HUES6 (cell line): ENCODE results near the gene MROH7.

Experiments used
- H3K27ac ChIP-seq: 2 replicates; pipeline ENCODE4 v1.7.0; 2013; ENCODE audit warnings: low read depth, mild to moderate bottlenecking, low read length, inconsistent platforms
- H3K27me3 ChIP-seq: 2 replicates; pipeline ENCODE4 v1.6.1; 2013; ENCODE audit warnings: low read length; ENCODE audit not compliant: control insufficient read depth, insufficient read depth
- H3K36me3 ChIP-seq: 2 replicates; pipeline ENCODE4 v1.6.1; 2013; ENCODE audit warnings: low read length; ENCODE audit not compliant: control insufficient read depth, insufficient read depth
- H3K4me1 ChIP-seq: 2 replicates; pipeline ENCODE4 v1.6.1; 2013; ENCODE audit warnings: low read length; ENCODE audit not compliant: control insufficient read depth, insufficient read depth
- H3K4me3 ChIP-seq: 2 replicates; pipeline ENCODE4 v1.5.1; 2013; ENCODE audit warnings: low read depth, low read length
- H3K9ac ChIP-seq: one replicate; pipeline ENCODE4 v1.6.1; 2013; ENCODE audit warnings: mild to moderate bottlenecking, low read length
- H3K9me3 ChIP-seq: 2 replicates; pipeline ENCODE4 v1.6.1; 2013; ENCODE audit warnings: low read depth, low read length; ENCODE audit not compliant: control insufficient read depth, insufficient read depth

MROH7 gene

DNA sequence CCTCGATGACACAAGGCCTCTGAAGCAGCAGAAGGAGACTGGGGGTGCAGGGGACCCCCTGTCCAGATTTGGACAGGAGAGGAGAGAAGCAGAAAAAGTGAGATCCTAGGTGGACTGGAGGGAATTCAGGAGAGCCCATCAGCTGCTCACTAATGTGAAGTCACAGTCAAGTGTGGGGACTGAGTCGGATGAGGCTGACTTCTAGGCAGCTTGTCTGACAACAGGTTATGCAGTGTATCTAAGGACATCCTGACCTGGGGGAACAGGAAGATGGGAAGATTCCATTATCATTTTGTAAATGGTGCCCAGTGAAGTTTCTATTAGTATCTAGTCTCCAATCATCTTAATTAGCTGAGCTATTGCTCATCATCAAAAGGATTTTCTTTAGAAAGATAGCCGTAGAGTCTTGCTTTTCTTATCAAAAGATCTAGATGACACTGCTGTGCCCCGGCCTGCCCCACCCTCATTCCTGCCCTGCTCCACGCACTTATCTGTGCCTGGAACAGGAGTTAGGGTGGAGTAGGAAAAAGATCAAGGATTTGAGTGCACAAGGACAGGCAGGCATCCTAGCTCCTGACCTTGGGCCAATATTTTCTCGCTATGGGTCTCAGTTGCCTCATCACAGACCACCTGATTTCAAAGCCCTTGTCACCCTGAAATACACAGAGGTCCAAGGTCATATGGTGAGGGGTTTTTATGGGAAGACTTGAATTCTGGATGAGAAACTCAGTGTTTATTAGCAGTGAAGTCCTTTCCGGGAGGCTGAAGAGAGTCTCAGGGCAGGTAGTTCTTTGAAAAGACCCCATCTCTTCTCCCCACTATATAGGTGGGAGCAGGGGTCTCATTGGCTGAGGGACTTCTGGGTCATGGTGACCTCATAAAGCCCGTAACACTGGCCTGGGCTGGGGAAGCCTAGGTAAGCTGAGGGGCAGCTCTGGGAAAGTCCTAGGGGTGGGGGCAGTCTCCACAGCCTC, at the start of gene MROH7:
Gene MROH7, plus strand, starts transcription at position 924 of the 974 bp plus-strand sequence. CDS start 11,141 bp downstream, outside the sequence.
- no peaks in the 10 kb centered on the region for H3K36me3 ChIP-seq
- H3K9ac ChIP-seq = no peak within 1 kb of the TSS
- H3K4me1 ChIP-seq = no peaks in the 10 kb centered on the region
- peaks cover 17% of the 10 kb centered on the region for H3K9me3 ChIP-seq
- H3K4me3 ChIP-seq = no peak within 1 kb of the TSS
- no peaks in the 10 kb centered on the region for H3K27me3 ChIP-seq
- H3K27ac ChIP-seq = no peak within 1 kb of the TSS

GRCh38 chr1:54593571-54594160, 47.9 kb upstream of the MROH7 start:
- Histone ChIP-seq H3K9ac (no peak overlapping the region), H3K27me3 (no peaks in the 10 kb centered on the region), H3K36me3 (no peaks in the 10 kb centered on the region), H3K27ac (no peak overlapping the region), H3K4me3 (no peak overlapping the region), H3K4me1 (peaks cover 18% of the 10 kb centered on the region), H3K9me3 (no peaks in the 10 kb centered on the region)

DNA sequence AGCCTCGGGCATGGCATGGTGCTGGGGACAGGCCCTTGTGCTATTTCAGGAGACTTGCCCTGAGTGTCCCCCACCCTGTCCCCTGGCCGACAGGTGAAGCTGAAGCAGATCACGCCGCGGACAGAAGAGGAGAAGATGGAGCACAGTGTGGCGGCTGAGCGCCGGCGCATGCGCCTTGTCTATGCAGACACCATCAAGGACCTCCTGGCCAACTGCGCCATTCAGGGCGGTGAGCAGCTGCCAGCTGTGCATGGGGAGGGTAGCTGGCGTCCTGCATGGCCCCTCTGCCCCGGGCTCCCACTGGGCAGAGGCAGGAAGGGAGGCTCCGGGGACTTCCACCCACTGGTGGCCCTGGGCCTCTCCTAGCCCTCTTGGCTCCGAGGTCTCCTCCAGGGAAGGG, 47.1 kb upstream of the MROH7 start:
- no peak overlapping the region for H3K4me3 ChIP-seq
- H3K4me1 ChIP-seq = peaks cover 18% of the 10 kb centered on the region
- no peaks in the 10 kb centered on the region for H3K36me3 ChIP-seq
- H3K27me3 ChIP-seq = no peaks in the 10 kb centered on the region
- H3K9ac ChIP-seq = no peak overlapping the region
- H3K27ac ChIP-seq = no peak overlapping the region
- H3K9me3 ChIP-seq = no peaks in the 10 kb centered on the region

GRCh38 chr1:54595956-54596498, 45.6 kb upstream of the MROH7 start:
- peaks cover 4% of the 10 kb centered on the region; the same call in 1 of the 2 replicates for H3K36me3 ChIP-seq
- H3K4me3 ChIP-seq = no peak overlapping the region
- peaks cover 11% of the 10 kb centered on the region; the same call in 1 of the 2 replicates for H3K4me1 ChIP-seq
- no peak overlapping the region for H3K27ac ChIP-seq
- H3K27me3 ChIP-seq = no peaks in the 10 kb centered on the region
- H3K9ac ChIP-seq = no peak overlapping the region
- no peaks in the 10 kb centered on the region for H3K9me3 ChIP-seq

DNA sequence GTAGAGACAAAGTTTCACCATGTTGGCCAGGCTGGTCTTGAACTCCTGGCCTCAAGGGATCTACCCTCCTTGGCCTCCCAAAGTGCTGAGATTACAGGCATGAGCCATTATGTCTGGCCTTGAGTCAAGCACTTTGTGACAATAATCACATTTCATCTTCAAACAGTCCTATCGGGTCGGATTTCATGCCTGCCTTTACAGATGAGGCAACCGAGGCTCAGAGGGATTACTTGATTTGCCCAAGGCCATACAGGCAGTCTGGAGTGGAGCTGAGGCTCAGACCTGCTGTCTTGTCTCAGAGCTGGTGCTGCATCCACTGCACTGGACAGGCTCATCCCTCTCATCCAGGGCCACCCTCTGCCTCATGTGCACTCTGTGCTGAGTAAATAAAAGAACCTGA, 44.8 kb upstream of the MROH7 start:
- Histone ChIP-seq H3K4me1 (peaks cover 11% of the 10 kb centered on the region; the same call in 1 of the 2 replicates), H3K9me3 (no peaks in the 10 kb centered on the region), H3K36me3 (peaks cover 4% of the 10 kb centered on the region; the same call in 1 of the 2 replicates), H3K27me3 (no peaks in the 10 kb centered on the region), H3K27ac (no peak overlapping the region), H3K9ac (no peak overlapping the region), H3K4me3 (no peak overlapping the region)

DNA sequence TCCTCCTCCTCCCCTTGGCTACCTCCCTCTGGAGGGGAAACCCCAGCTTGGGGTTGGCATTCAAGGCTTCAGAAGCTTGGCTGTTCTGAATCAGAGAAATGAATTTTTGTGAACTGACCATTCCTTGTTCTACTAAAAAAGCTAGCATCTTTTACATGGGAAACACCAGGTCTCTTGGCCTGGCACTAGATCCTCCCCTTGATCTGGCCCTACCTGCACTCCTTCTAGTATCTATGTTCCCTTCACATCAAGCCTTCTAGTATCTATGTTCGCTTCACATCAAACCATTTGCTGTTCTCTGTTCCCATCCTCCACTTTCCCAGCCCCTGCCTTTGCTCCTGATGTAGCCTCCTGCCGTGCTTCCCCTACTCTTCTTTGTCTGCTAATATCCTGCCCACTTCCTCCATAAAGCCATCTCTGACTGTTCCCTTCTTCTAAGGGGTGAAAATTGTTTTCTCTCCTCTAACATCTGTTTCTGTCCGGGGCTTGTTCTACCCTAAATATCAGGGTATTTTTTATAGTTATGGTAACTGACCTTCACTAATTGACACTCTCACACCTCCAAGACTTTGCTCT, 44.0 kb upstream of the MROH7 start:
- no peaks in the 10 kb centered on the region for H3K27me3 ChIP-seq

GRCh38 chr1:54599211-54599823, 42.3 kb upstream of the MROH7 start:
- Histone ChIP-seq H3K9me3 (no peaks in the 10 kb centered on the region), H3K27me3 (no peaks in the 10 kb centered on the region), H3K9ac (no peak overlapping the region), H3K4me3 (no peak overlapping the region), H3K36me3 (peaks cover 4% of the 10 kb centered on the region; the same call in 1 of the 2 replicates), H3K4me1 (peaks cover 11% of the 10 kb centered on the region; the same call in 1 of the 2 replicates), H3K27ac (no peak overlapping the region)

More for the DNA sequence above, 44.0 kb upstream of the MROH7 start:
- peaks cover 4% of the 10 kb centered on the region; the same call in 1 of the 2 replicates for H3K36me3 ChIP-seq
- no peak overlapping the region for H3K4me3 ChIP-seq
- peaks cover 11% of the 10 kb centered on the region; the same call in 1 of the 2 replicates for H3K4me1 ChIP-seq
- no peak overlapping the region for H3K27ac ChIP-seq
- H3K9ac ChIP-seq = no peak overlapping the region
- H3K9me3 ChIP-seq = no peaks in the 10 kb centered on the region

- H3K9ac ChIP-seq = no peak overlapping the region
- H3K4me1 ChIP-seq = peaks cover 11% of the 10 kb centered on the region; the same call in 1 of the 2 replicates
- no peaks in the 10 kb centered on the region for H3K9me3 ChIP-seq
Measured at GRCh38 chr1:54600947-54601721, 40.5 kb upstream of the MROH7 start.

DNA sequence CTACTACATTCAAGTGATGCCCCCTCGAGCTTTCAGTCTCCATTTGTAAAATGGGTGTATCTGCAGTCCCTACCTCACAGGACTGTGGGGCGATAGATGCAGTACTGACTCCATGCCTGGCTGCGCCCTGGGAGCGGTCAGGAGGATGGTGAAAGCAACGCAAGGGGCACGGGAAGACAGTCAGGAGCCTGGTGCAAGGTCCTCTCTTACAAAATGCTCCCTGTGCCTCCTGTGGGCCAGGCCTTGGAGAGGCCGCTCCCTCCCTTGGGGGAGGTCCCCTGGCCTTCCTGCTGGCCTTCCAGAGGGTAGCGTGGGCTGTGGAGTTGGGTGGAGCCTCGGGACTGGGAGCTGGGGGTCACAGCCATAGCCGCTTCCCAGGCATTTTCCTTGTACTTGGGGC, 39.9 kb upstream of the MROH7 start:
- H3K36me3 ChIP-seq = peaks cover 4% of the 10 kb centered on the region; the same call in 1 of the 2 replicates
- peaks cover 11% of the 10 kb centered on the region; the same call in 1 of the 2 replicates for H3K4me1 ChIP-seq
- H3K4me3 ChIP-seq = no peak overlapping the region
- H3K27me3 ChIP-seq = no peaks in the 10 kb centered on the region
- no peak overlapping the region for H3K9ac ChIP-seq
- H3K27ac ChIP-seq = no peak overlapping the region
- no peaks in the 10 kb centered on the region for H3K9me3 ChIP-seq

More at GRCh38 chr1:54600947-54601721, 40.5 kb upstream of the MROH7 start:
- Histone ChIP-seq H3K27ac (no peak overlapping the region), H3K27me3 (no peaks in the 10 kb centered on the region), H3K36me3 (peaks cover 4% of the 10 kb centered on the region; the same call in 1 of the 2 replicates), H3K4me3 (no peak overlapping the region)

DNA sequence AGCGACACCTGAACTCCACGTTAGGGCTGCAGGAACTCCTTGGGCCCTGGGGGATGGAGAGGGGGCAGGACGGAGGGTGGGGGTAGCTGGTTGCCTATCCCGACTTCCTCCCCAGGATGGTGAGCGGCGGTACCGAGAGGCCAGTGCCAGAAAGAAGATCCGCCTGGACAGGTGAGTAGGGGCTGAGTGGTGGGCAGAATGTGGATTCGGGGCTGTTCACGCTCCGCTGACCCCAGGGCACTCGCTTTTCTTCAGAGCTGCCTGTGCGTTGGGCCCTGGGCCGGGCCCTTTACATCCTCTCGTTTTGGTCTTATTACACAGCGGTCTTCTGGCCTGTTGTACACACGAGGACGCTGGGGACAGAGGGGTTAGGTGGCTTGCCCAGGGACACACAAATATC, 39.0 kb upstream of the MROH7 start:
- Histone ChIP-seq H3K4me3 (no peak overlapping the region), H3K4me1 (peaks cover 6% of the 10 kb centered on the region; the same call in 1 of the 2 replicates), H3K27me3 (no peaks in the 10 kb centered on the region), H3K36me3 (peaks cover 4% of the 10 kb centered on the region; the same call in 1 of the 2 replicates), H3K9me3 (no peaks in the 10 kb centered on the region), H3K9ac (no peak overlapping the region), H3K27ac (no peak overlapping the region)
